ENCODE results near the gene SEM1. TPM values are rescaled to one million over a fixed set of nuclear protein-coding genes. Genes with fewer than 3 reads are reported as not detected.

Gene SEM1
- total and polyA plus RNA-seq, 2 of the 4 experiments (the other 2 are of a cell fraction) = 17.2 to 38.0 TPM

DNA sequence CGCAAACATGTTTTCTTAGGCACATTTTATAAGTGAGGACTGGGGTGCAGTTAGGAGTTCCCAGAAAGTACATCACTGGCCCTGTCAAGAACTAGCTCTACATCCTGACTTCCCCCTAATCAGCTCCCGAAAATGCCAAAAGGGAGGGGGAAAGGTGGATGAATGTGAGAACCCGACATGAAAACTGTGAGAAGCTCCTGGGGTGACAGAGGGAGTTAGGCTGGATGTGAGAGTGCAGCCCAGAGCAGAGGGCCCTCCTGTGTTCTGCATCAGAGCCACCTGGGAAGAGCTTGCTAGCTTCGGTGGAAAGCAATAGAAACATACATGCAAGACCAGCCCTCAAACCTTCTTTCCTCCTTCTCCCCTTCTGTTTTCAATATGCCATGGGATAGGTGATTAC is 30.5 kb upstream of the SEM1 start:
- dilution Hi-C loops (cut with HindIII; ENCODE audit: low sequenced_read_pairs, unreplicated experiment) = no loop called here

More for the DNA sequence above, 30.5 kb upstream of the SEM1 start:
- Histone ChIP-seq H3K9me3 (ENCODE audit: control insufficient read depth, insufficient read depth, low read length) (no peaks in the 10 kb centered on the region), H2BK5ac (ENCODE audit: low read depth, low read length, poor library complexity, severe bottlenecking) (no peak overlapping the region), H4K20me1 (ENCODE audit: insufficient read depth, low read length) (no peaks in the 10 kb centered on the region), H3K27me3 (ENCODE audit: control insufficient read depth, insufficient read depth, low read length) (0 out of 2 replicates have a peak, but pooled peaks cover 3% of the 10 kb centered on the region), H2AFZ (replicated peaks; ENCODE audit: low read length, poor library complexity) (no peak overlapping the region), H3K9ac (ENCODE audit: low read depth, low read length) (no peak overlapping the region), H3K27ac (ENCODE audit: insufficient read depth, low read length) (no peak overlapping the region), H4K5ac (ENCODE audit: low read depth, low read length) (no peak overlapping the region), H3K9me1 (ENCODE audit: insufficient read depth, low read length) (no peaks in the 10 kb centered on the region), H2AK9ac (replicated peaks; ENCODE audit: low read depth, low read length, poor library complexity) (no peak overlapping the region), H3K18ac (ENCODE audit: low read depth, low read length) (no peak overlapping the region), H3K79me1 (ENCODE audit: low read depth in 1 of 2, low read length in 2 of 2) (no peaks in the 10 kb centered on the region), H3K4me1 (ENCODE audit: control insufficient read depth, insufficient read depth, low read length) (no peaks in the 10 kb centered on the region), H3K4ac (ENCODE audit: low read depth, low read length) (no peak overlapping the region), H2BK120ac (ENCODE audit: low read depth, low read length) (no peak overlapping the region), H3K36me3 (ENCODE audit: control insufficient read depth, insufficient read depth, low read length) (no peaks in the 10 kb centered on the region), H3K4me3 (ENCODE audit: insufficient read depth, low read depth, low read length) (no peak overlapping the region), H2BK15ac (ENCODE audit: low read depth, low read length) (no peak overlapping the region), H3K23ac (ENCODE audit: low read depth, low read length) (no peak overlapping the region), H3K4me2 (ENCODE audit: low read depth, low read length) (no peak overlapping the region), H4K91ac (ENCODE audit: insufficient read depth, low read depth, low read length) (no peak overlapping the region), H2BK20ac (ENCODE audit: low read depth, low read length) (no peak overlapping the region), H3K14ac (replicated peaks; ENCODE audit: low read depth, low read length) (no peak overlapping the region), H3K56ac (ENCODE audit: extremely low read depth, insufficient read depth, low read length) (no peak overlapping the region), H4K8ac (ENCODE audit: low read depth in 2 of 2, low read length in 2 of 2) (no peak overlapping the region), H2AK5ac (ENCODE audit: low read depth, low read length) (no peak overlapping the region)
- WGBS, 2 experiments (ENCODE audit: extremely low coverage in 2 of 2, insufficient read length in 1 of 2) = no CpG with 5 or more reads among the region's 4 CpGs
- ATAC-seq (ENCODE audit: low read depth) (no peak), DNase-seq (no peak)
- TF ChIP-seq, protein P1, sequence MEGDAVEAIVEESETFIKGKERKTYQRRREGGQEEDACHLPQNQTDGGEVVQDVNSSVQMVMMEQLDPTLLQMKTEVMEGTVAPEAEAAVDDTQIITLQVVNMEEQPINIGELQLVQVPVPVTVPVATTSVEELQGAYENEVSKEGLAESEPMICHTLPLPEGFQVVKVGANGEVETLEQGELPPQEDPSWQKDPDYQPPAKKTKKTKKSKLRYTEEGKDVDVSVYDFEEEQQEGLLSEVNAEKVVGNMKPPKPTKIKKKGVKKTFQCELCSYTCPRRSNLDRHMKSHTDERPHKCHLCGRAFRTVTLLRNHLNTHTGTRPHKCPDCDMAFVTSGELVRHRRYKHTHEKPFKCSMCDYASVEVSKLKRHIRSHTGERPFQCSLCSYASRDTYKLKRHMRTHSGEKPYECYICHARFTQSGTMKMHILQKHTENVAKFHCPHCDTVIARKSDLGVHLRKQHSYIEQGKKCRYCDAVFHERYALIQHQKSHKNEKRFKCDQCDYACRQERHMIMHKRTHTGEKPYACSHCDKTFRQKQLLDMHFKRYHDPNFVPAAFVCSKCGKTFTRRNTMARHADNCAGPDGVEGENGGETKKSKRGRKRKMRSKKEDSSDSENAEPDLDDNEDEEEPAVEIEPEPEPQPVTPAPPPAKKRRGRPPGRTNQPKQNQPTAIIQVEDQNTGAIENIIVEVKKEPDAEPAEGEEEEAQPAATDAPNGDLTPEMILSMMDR (conservative IDR thresholded peaks at IDR 0.05; ENCODE audit: low read depth, low read length) = no peak
- TF ChIP-seq USF2 (IDR thresholded peaks at IDR 0.05; ENCODE audit: low read depth, low read length) = no peak
- TF ChIP-seq BHLHE40 (IDR thresholded peaks at IDR 0.05; ENCODE audit: low read depth, low read length) = no peak
- no peak for TF ChIP-seq FOS (IDR thresholded peaks at IDR 0.05; ENCODE audit: low read depth, low read length)
- TF ChIP-seq SMC3 (IDR thresholded peaks at IDR 0.05; ENCODE audit: low read depth, low read length) = no peak
- no peak for TF ChIP-seq CEBPB (IDR thresholded peaks at IDR 0.05; ENCODE audit: low read depth, low read length)
- TF ChIP-seq POLR2A (IDR thresholded peaks at IDR 0.05; ENCODE audit: low read depth, low read length) = no peak
- in situ Hi-C loops (cut with MboI; ENCODE audit: low sequenced_read_pairs) = no loop called here
- CTCF ChIA-PET = no interaction called here
- intact Hi-C loops (cut with micrococcal nuclease) = no loop called here
- POLR2A ChIA-PET (ENCODE audit: unreplicated experiment) = no interaction called here
- no TSS peak for BruUV-seq (replicated peaks)
